ENCODE measurements around the gene LNX2.

LNX2 gene

DNA sequence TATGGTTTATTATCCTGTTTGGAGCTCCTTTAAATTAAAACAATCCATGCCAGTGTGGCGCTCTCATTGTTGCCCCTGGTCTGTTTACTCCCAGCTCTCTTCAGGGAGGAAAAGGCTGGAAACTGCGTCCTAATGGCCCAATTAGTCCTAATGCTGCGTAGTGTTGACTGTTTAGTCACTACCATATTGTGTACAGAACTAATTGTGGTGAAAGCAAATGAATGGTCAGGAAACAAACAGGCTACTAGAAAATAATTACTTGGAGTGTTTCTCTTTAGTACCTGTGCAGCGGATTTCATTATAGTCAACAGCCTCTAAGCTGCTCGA lies 115.5 kb downstream of the LNX2 start:
- DNase-seq (ENCODE audit: low read depth in 1 of 2, low spot score in 1 of 2), result no peak
- H3K27me3 ChIP-seq (ENCODE audit: insufficient read depth, poor library complexity, severe bottlenecking), result peaks cover 8% of the 10 kb centered on the region
- no peak for TF ChIP-seq REST (IDR thresholded peaks at IDR 0.05; ENCODE audit: insufficient replicate concordance, low read depth)
- TF ChIP-seq GABPA (IDR thresholded peaks at IDR 0.05; ENCODE audit: low read depth), result no peak
- TF ChIP-seq, protein P1, sequence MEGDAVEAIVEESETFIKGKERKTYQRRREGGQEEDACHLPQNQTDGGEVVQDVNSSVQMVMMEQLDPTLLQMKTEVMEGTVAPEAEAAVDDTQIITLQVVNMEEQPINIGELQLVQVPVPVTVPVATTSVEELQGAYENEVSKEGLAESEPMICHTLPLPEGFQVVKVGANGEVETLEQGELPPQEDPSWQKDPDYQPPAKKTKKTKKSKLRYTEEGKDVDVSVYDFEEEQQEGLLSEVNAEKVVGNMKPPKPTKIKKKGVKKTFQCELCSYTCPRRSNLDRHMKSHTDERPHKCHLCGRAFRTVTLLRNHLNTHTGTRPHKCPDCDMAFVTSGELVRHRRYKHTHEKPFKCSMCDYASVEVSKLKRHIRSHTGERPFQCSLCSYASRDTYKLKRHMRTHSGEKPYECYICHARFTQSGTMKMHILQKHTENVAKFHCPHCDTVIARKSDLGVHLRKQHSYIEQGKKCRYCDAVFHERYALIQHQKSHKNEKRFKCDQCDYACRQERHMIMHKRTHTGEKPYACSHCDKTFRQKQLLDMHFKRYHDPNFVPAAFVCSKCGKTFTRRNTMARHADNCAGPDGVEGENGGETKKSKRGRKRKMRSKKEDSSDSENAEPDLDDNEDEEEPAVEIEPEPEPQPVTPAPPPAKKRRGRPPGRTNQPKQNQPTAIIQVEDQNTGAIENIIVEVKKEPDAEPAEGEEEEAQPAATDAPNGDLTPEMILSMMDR (IDR thresholded peaks at IDR 0.05; ENCODE audit: insufficient read depth, low read length), result no peak
- TF ChIP-seq SPI1 (IDR thresholded peaks at IDR 0.05; ENCODE audit: borderline replicate concordance, low read depth), result no peak
- no peak for TF ChIP-seq POLR2AphosphoS5 (IDR thresholded peaks at IDR 0.05; ENCODE audit: low read depth)
- no peak overlapping the region for H3K27ac ChIP-seq (replicated peaks)
- H3K4me3 ChIP-seq (replicated peaks; ENCODE audit: insufficient read depth, low read length), result no peak overlapping the region

GRCh38 chr13:27504128-27504867 lies 116.0 kb downstream of the LNX2 start:
- H3K27me3 ChIP-seq (ENCODE audit: insufficient read depth, poor library complexity, severe bottlenecking), result peaks cover 8% of the 10 kb centered on the region

More at GRCh38 chr13:27504128-27504867, 116.0 kb downstream of the LNX2 start:
- DNase-seq (ENCODE audit: low read depth in 1 of 2, low spot score in 1 of 2), result no peak
- Histone ChIP-seq H3K27ac (replicated peaks) (no peak overlapping the region), H3K4me3 (replicated peaks; ENCODE audit: insufficient read depth, low read length) (no peak overlapping the region)
- TF ChIP-seq POLR2AphosphoS5 (IDR thresholded peaks at IDR 0.05; ENCODE audit: low read depth) (no peak), REST (IDR thresholded peaks at IDR 0.05; ENCODE audit: insufficient replicate concordance, low read depth) (no peak), GABPA (IDR thresholded peaks at IDR 0.05; ENCODE audit: low read depth) (no peak), SPI1 (IDR thresholded peaks at IDR 0.05; ENCODE audit: borderline replicate concordance, low read depth) (no peak)
- TF ChIP-seq, protein P1 (IDR thresholded peaks at IDR 0.05; ENCODE audit: insufficient read depth, low read length), result no peak

All from HL-60 (cell line).